ENCODE measurements around the gene ASPA.

ASPA gene

GRCh38 chr17:3532859-3533142 lies 57.0 kb downstream of the ASPA start:
- Histone ChIP-seq H3K27me3 (ENCODE audit: control insufficient read depth, low read length) (no peaks in the 10 kb centered on the region), H3K9me2 (replicated peaks; ENCODE audit: control insufficient read depth, low read length) (no peaks in the 10 kb centered on the region), H3F3A (ENCODE audit: control insufficient read depth, insufficient read depth) (no peaks in the 10 kb centered on the region; the same call in 1 of the 2 replicates), H3K27ac (ENCODE audit: low read depth, low read length) (no peak overlapping the region), H4K20me1 (ENCODE audit: control insufficient read depth, insufficient read depth, low read depth, low read length) (no peaks in the 10 kb centered on the region), H3K4me3 (ENCODE audit: low read length) (no peak overlapping the region), H3K79me2 (ENCODE audit: control insufficient read depth, low read length) (no peaks in the 10 kb centered on the region), H3K9me3 (ENCODE audit: control insufficient read depth, insufficient read depth, low read length) (no peaks in the 10 kb centered on the region), H3K4me2 (ENCODE audit: low read length) (no peak overlapping the region), H3K4me1 (ENCODE audit: control insufficient read depth, low read length) (0 out of 2 replicates have a peak, but pooled peaks cover 5% of the 10 kb centered on the region), H3K36me3 (ENCODE audit: control insufficient read depth, low read length) (no peaks in the 10 kb centered on the region)
- TF ChIP-seq CTCF (IDR thresholded peaks at IDR 0.05; ENCODE audit: low read depth, low read length, poor library complexity, severe bottlenecking) (no peak), EZH2phosphoT487 (IDR thresholded peaks at IDR 0.05; ENCODE audit: borderline replicate concordance, low read length) (no peak)

- Histone ChIP-seq H3K9me2 (replicated peaks; ENCODE audit: control insufficient read depth, low read length) (no peaks in the 10 kb centered on the region), H3K4me1 (ENCODE audit: control insufficient read depth, low read length) (0 out of 2 replicates have a peak, but pooled peaks cover 5% of the 10 kb centered on the region), H3K36me3 (ENCODE audit: control insufficient read depth, low read length) (no peaks in the 10 kb centered on the region), H4K20me1 (ENCODE audit: control insufficient read depth, insufficient read depth, low read depth, low read length) (no peaks in the 10 kb centered on the region), H3K9me3 (ENCODE audit: control insufficient read depth, insufficient read depth, low read length) (no peaks in the 10 kb centered on the region), H3K4me2 (ENCODE audit: low read length) (no peak overlapping the region), H3F3A (ENCODE audit: control insufficient read depth, insufficient read depth) (no peaks in the 10 kb centered on the region; the same call in 1 of the 2 replicates), H3K79me2 (ENCODE audit: control insufficient read depth, low read length) (no peaks in the 10 kb centered on the region), H3K27ac (ENCODE audit: low read depth, low read length) (no peak overlapping the region), H3K4me3 (ENCODE audit: low read length) (no peak overlapping the region), H3K27me3 (ENCODE audit: control insufficient read depth, low read length) (no peaks in the 10 kb centered on the region)
- TF ChIP-seq EZH2phosphoT487 (IDR thresholded peaks at IDR 0.05; ENCODE audit: borderline replicate concordance, low read length) (no peak), CTCF (IDR thresholded peaks at IDR 0.05; ENCODE audit: low read depth, low read length, poor library complexity, severe bottlenecking) (no peak)
These were observed 58.0 kb downstream of the ASPA start for GRCh38 chr17:3533752-3534151.

GRCh38 chr17:3534881-3535252 lies 59.1 kb downstream of the ASPA start:
- TF ChIP-seq CTCF (IDR thresholded peaks at IDR 0.05; ENCODE audit: low read depth, low read length, poor library complexity, severe bottlenecking) (no peak), EZH2phosphoT487 (IDR thresholded peaks at IDR 0.05; ENCODE audit: borderline replicate concordance, low read length) (no peak)
- no peak overlapping the region; the same call in 1 of the 2 replicates for H3K4me2 ChIP-seq (ENCODE audit: low read length)

More at GRCh38 chr17:3534881-3535252, 59.1 kb downstream of the ASPA start:
- Histone ChIP-seq H3K9me2 (replicated peaks; ENCODE audit: control insufficient read depth, low read length) (no peaks in the 10 kb centered on the region), H3K79me2 (ENCODE audit: control insufficient read depth, low read length) (no peaks in the 10 kb centered on the region), H3K9me3 (ENCODE audit: control insufficient read depth, insufficient read depth, low read length) (no peaks in the 10 kb centered on the region), H3K36me3 (ENCODE audit: control insufficient read depth, low read length) (no peaks in the 10 kb centered on the region), H3K4me1 (ENCODE audit: control insufficient read depth, low read length) (0 out of 2 replicates have a peak, but pooled peaks cover 5% of the 10 kb centered on the region), H3K27ac (ENCODE audit: low read depth, low read length) (no peak overlapping the region), H4K20me1 (ENCODE audit: control insufficient read depth, insufficient read depth, low read depth, low read length) (no peaks in the 10 kb centered on the region), H3F3A (ENCODE audit: control insufficient read depth, insufficient read depth) (no peaks in the 10 kb centered on the region; the same call in 1 of the 2 replicates), H3K4me3 (ENCODE audit: low read length) (peak overlapping the region; percentile 24; the same call in 1 of the 2 replicates), H3K27me3 (ENCODE audit: control insufficient read depth, low read length) (no peaks in the 10 kb centered on the region)
